GM19468 (cell line): ENCODE data around the gene TFB2M.
A peak's percentile ranks its signal among the peaks of the same experiment; 100 is the strongest.
"Not testable (repeated sequence)": the region's sequence is repeated elsewhere in the genome, so short reads cannot be mapped to it uniquely, and the experiment has no call there.

Source experiments
- ATAC-seq: cut with Tn5 transposase; IDR thresholded peaks from one replicate; pipeline ENCODE4 v1.9.1; 2021; ENCODE audit warnings: mild to moderate bottlenecking, moderate library complexity, moderate number of reproducible peaks; ENCODE audit not compliant: unreplicated experiment; ENCODE audit errors: extremely low read depth

The TFB2M gene

GRCh38 chr1:246583448-246584185 lies 17.6 kb upstream of the TFB2M start:
- no peak for ATAC-seq

- ATAC-seq, result no peak
Observed at GRCh38 chr1:246583056-246583440, 17.0 kb upstream of the TFB2M start.

- no peak for ATAC-seq
Observed at GRCh38 chr1:246582301-246583055, 16.4 kb upstream of the TFB2M start.

DNA sequence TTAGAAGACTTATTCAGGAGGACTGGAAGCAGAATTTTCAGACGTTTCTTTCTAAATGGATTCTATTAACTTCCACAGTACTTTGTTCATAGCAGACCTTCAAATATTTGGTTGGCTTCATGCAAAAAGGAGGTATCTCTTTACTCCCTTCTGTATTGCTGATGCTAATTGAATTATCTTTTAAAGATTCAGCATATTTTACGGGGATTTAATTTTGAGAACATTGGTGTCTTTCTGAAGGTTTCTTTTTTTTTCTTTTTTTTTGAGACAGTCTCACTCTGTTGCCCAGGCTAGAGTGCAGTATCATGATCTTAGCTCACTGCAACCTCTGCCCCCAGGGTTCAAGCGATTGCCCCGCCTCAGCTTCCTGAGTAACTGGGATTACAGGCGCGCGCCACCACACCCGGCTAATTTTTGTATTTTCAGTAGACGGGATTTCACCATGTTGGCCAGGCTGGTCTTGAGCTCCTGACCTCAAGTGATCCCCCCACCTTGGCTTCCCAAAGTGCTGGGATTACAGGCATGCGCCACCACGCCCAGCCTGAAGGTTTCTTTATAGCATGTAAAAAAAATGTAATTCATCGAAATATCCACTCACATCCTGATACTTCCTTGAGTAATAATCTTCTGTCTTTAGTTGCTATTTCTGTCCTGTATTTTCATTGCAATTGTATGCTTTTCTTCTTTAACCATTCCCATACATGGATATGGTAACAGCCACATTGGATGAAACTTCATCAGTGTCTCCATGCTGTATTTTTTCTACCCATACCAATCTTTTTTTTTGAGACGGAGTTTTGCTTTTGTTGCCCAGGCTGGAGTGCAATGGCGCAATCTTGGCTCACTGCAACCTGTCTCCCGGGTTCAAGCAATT lies 14.7 kb upstream of the TFB2M start:
- no peak for ATAC-seq

DNA sequence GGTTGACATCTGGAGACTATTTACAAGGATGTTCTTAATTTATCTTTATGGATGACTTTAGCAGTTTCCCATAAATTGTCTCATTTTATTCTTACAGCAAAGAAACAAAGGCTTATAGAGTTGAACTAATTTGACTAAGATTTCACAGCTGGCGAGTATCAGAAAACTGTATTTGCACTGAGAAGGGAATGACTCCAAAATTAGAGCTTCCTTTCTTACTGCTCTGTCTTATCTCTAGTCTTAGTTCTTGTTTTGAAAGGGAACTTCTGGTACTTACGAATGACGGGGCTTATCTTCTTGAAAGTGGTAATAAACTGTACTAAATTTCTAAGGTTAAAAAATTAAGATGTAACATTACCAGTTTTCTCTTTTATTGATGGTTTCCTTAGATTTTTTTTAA lies 13.8 kb upstream of the TFB2M start:
- ATAC-seq, result peak; percentile 65

DNA sequence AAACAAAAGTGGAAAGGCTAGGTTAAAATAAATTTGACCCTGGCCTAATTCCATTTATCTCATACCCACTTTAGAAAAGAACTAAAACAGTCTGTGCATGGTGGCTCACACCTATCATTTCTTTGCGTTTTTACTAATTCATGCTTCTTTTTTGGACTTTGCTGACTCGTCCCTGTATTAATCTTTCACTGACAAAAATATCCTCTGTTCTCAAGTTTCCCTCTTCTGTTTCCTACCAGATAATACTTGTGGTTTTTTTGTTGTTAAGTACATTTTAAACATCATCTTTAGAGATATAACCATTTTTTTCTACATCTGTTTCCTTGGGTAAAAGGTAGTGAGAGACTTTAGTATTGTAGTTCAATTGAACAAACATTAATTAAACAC lies 11.7 kb upstream of the TFB2M start:
- no peak for ATAC-seq

GRCh38 chr1:246577082-246577719 lies 11.1 kb upstream of the TFB2M start:
- ATAC-seq, result no peak

DNA sequence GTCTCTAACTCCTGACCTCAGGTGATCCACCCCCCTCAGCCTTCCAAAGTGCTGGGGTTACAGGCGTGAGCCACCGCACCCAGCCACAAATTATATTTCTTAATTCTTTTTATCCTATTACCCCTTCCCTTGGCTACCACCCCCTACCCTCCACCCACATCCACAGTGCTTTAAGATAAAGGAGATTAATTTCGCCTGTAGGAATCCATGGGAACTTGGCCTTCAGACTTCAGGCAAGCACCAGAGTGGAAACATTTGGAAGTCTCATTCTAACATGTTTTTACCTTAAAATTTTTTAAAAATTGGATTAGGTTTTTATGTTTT lies 10.6 kb upstream of the TFB2M start:
- ATAC-seq, result no peak

DNA sequence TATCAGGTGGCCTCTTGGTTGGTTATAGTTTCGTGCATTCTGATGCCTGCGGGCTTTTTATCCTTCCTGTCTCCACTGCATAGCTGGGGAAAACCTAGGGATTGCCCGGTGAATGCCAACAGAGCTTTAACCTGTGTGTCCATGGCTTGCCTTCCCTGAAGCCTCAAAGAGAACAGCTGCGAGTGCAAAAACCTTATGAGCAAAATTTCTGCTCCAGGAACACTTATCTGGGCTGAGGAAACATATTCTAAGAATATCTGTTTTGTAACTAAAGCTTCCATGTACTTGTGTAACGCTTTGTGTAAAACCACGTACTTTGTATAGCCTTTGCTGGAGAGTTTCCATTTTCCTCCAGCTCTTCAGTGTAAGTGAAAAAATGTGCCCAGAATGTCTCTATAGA lies 7.4 kb upstream of the TFB2M start:
- no peak for ATAC-seq

DNA sequence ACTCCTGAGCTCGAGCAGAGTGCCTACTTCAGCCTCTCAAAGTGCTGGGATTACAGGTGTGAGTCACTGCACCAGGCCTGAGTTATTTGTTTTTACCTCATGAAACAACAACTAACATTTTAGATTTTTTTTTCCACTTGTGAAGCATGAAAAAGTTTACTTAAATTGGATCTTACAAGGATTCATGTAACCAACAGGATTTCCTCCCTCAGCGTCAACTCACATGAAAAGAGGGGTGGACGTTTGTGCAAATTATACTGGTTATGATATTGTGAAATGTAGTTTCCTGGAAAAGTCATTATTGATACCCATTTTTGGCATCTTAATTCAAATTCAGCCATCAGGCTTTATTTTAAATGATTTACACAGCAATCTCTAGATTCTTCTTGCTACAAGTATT lies 6.7 kb upstream of the TFB2M start:
- ATAC-seq, result no peak

GRCh38 chr1:246571953-246572352 lies 5.9 kb upstream of the TFB2M start:
- ATAC-seq, result no peak

DNA sequence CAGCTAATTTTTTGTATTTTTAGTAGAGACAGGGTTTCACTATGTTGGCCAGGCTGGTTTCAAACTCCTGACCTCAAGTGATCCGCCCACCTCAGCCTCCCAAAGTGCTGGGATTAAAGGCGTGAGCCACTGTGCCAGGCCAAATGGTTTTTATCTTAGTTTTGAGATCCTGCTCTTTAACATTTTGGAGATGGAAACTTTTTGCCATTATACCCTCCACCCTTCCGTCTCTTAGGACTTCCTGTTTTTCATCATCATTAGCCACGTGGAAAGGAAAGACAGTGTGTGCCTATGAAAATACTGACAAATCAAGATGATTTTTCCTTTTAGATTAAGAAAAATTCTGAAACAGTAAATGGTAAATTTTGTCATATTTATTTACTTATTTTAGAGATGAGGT lies 5.2 kb upstream of the TFB2M start:
- ATAC-seq, result not testable (repeated sequence)

GRCh38 chr1:246569248-246570238 lies 3.5 kb upstream of the TFB2M start:
- ATAC-seq, result no peak

GRCh38 chr1:246567646-246568235 lies 1.7 kb upstream of the TFB2M start:
- ATAC-seq, result no peak

- ATAC-seq, result peak; percentile 1
Observed at GRCh38 chr1:246566813-246567645, 968 bp upstream of the TFB2M start.

GRCh38 chr1:246565751-246566127 lies 322 bp downstream of the TFB2M start:
- no peak for ATAC-seq

GRCh38 chr1:246564839-246565750 lies 966 bp downstream of the TFB2M start:
- no peak for ATAC-seq
